ENCODE measurements around the gene KIF7.
"Not testable (repeated sequence)": the region's sequence is repeated elsewhere in the genome, so short reads cannot be mapped to it uniquely, and the experiment has no call there.

KIF7 gene, protein sequence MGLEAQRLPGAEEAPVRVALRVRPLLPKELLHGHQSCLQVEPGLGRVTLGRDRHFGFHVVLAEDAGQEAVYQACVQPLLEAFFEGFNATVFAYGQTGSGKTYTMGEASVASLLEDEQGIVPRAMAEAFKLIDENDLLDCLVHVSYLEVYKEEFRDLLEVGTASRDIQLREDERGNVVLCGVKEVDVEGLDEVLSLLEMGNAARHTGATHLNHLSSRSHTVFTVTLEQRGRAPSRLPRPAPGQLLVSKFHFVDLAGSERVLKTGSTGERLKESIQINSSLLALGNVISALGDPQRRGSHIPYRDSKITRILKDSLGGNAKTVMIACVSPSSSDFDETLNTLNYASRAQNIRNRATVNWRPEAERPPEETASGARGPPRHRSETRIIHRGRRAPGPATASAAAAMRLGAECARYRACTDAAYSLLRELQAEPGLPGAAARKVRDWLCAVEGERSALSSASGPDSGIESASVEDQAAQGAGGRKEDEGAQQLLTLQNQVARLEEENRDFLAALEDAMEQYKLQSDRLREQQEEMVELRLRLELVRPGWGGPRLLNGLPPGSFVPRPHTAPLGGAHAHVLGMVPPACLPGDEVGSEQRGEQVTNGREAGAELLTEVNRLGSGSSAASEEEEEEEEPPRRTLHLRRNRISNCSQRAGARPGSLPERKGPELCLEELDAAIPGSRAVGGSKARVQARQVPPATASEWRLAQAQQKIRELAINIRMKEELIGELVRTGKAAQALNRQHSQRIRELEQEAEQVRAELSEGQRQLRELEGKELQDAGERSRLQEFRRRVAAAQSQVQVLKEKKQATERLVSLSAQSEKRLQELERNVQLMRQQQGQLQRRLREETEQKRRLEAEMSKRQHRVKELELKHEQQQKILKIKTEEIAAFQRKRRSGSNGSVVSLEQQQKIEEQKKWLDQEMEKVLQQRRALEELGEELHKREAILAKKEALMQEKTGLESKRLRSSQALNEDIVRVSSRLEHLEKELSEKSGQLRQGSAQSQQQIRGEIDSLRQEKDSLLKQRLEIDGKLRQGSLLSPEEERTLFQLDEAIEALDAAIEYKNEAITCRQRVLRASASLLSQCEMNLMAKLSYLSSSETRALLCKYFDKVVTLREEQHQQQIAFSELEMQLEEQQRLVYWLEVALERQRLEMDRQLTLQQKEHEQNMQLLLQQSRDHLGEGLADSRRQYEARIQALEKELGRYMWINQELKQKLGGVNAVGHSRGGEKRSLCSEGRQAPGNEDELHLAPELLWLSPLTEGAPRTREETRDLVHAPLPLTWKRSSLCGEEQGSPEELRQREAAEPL (N-terminal part only)

DNA sequence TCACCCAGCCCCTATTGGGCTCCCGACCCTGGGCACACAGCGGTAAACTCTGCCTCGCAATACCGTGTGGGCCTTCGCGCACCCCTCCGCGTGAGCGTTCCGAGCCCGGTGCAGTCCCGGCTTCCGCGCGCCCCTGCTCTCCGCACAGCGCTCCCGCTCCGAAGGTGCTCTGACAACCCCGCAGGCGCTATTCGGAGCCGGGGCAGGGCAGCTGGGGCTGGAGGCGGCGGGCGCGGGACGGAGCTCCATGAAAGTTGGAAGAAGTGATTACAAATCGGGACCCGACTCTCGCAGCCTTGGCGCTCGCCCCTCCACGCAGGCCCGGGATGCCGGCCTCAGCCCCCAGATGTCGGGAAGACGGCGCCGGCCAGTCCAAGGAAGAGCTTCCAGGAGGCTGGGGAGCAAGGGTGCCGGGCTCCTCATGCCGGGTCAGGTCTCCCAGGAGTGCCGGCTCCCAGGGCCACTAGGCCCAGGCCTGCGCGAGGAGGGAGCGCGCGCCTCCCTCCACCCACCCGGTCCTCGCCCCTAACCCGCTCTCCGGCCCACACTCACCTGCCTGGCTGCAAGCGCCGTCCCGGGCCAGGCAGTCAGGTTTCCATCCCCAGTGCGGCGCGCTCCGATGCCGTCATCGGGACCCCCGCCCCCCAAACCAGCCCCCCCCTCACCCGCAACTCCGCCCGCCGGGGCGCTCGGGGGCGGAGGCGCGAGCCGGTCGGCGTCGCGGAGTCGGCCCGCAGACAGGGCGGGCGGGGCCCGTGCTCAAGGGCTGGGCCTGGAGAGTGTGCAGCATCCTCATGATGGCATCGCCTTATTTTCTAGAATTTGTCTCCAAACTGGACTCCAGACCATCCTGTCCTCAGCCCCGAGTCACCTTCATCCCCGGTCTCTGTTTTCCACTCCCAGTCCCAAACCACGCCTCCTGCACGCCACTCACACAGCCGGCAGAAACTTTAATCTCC lies at the start of gene KIF7:
TSS of gene KIF7 (minus strand) at position 621 of the 959 bp plus-strand sequence. CDS start 2,537 bp downstream, outside the sequence.
- DNase-seq (ENCODE audit: low read depth in 2 of 2): no peak

DNA sequence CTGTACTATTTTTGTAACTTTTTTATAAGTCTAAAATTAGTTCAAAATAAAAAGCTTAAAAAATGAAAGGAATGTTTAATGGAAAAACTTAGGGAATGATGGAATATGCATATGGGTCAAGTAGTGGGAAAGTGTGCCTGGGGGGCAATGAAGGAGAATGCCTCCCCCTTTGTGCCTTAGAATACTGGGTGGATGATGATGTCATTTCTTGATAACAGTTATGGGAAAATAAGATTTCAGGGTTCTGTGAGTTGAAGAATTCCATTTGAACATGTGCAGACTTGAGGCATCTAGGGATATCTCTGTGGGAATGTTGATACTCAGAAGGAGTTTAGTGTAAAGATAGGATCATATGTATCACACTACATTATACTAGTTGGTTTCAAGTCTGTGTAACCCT lies 49.1 kb upstream of the KIF7 start:
- no peak for DNase-seq (ENCODE audit: low read depth in 2 of 2)

DNA sequence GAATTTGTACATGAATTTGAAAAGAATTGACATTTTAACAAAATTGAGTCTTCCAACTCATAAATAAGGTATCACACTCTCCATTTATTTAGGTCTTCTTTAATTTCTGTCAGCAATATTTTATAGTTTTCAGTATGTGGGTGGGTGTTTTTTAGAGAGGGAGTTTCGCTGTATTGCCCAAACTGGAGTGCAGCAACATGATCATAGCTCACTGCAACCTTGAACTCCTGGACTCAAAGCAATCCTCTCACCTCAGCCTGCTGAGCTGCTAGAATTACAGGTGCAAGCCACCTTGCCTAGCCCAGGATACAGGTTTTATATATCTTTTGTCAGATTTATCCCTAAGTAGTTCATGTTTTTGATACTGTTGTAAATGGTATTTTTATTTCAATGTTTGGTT lies 39.9 kb upstream of the KIF7 start:
- DNase-seq (ENCODE audit: low read depth in 2 of 2): no peak

DNA sequence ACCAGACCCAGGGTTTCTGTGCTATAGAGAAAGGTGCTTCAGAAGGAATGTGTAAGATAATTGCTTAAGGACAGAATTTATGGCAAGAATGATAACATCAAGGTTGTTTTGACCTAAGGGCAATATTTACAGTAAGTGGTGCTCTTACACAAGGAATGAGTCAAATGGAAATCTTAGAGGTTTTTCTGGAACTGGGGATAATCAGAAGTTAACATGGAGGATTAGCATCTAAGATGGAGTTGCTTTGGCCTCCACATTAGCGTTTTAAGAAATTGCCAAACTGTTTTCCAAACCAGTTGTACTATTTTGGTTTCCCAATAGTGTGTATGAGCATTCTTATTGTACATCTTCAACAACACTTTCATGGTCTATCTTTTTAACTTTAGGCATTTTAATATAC lies 38.4 kb upstream of the KIF7 start:
- DNase-seq (ENCODE audit: low read depth in 2 of 2): no peak

DNA sequence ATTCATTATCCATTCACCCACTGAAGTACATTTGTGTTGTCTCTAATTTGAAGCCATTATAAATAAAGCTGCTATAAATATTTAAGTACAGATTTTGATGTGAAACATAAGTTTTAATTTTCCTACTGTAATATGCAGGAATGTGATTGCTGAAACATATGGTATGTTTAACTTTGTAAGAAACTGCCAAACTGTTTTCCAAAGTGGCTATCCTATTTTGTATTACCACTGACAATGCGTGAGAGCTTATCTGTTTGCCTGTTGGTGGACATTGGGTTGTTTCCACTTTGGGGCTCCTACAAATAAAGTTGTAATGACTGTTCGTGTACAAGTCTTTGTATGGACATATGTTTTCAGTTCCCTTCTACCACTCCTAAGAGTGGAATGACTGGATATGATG lies 37.8 kb upstream of the KIF7 start:
- no peak for DNase-seq (ENCODE audit: low read depth in 2 of 2)

DNA sequence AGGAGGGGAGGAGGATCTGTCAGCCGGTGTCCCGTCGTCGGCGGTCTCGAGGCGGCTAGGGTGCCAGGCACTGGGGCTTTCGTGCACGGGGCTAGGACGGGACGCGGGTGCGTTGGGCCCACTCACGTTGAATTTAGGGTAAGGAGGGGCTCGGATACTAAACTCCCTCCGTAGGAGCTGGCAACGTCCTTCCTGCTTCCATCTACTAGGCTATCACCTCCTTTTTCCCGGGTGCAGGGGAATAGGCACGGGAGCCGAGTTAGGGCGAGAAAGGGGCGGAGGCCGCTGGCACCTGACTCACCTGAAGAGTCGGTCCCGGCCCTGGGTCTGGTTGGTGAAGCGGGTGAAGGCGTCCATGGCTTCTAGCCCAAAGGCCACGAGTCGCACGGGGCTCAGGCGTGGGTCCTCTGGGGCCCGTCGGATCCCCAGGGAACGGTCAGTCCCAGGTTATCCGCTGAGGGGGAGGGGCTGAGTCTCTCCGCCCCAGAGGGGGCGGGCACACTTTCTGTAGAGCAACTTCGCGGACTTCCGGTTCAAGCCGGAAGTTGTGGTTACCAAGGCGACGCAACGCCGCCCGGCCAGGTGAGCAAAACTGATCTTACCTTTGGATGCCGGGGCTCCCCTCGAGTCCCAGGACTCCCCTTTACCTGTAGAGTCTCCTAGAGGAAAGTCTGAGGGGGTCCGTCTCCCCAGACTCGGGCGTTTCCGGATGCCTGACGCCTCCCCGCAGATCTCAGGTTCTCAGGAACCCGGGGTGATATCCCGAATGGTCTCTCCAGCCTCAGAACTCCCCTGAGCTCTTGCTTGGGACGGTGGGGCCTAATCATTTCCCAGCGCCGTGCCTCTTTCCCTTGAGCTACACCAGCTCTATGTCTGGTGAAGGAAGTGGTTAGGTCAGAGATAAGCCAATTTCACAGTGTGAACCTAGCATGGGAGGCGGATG lies 35.3 kb upstream of the KIF7 start, which contains the start of the genes PEX11A and WDR93:
TSS of gene PEX11A (minus strand) at position 479 of the 943 bp plus-strand sequence. CDS start at position 357, 122 bp downstream.
TSS of gene WDR93 (plus strand) at position 536 of the 943 bp plus-strand sequence. CDS start 10,936 bp downstream, outside the sequence.
- DNase-seq (ENCODE audit: low read depth in 2 of 2): peak; percentile 64 to 74

DNA sequence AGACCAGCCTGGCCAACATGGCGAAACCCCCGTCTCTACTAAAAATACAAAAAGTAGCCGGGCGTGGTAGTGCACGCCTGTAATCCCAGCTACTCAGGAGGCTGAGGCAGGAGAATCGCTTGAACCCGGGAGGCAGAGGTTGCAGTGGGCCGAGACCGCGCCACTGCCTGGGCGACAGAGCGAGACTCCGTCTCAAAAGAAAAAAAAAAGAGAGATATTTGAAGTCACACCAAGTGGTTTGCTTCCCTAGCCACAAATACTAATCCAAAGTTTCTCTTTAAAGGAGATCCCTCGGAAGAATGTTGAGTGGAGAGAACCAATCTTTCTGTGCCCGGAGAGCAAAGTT lies 34.6 kb upstream of the KIF7 start:
- not testable (repeated sequence) for DNase-seq (ENCODE audit: low read depth in 2 of 2)

DNA sequence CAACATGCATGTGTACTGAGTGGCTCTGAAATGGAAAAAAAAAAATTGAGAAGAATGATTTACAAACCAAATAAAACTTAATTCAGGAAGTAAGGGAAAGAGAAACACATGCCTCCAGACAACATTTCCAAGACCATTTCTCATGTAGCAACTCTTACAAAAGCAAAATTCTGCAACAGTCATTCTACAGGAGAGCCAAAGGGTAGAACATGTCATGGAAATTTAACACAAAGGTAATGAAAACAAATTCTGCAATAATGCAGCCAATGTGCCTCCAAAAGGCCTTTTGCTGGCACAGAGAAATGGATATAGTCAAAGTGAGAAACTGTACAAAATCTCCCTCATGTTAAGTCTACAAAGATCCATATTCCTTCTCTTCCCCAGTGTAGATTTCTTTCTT lies 31.3 kb upstream of the KIF7 start:
- no peak for DNase-seq (ENCODE audit: low read depth in 2 of 2)

DNA sequence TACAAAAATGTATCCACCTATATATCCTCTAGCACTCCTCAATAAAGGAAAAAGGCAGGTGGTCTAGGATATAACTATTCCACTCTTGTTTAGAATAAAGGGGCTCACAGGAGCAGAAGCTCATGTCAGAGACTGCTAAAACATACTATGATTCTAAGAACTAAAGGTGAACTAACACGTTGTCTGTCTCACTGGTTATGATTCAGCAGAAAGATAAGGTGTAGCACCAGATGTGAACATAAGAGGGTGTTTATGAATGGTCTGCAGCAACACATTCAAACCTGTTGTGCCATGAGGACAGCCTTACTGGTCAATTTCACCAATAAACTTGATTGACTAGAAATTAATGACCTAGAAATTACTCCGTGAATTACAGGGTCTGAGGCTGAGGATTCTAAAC lies 30.7 kb upstream of the KIF7 start:
- no peak for DNase-seq (ENCODE audit: low read depth in 2 of 2)

DNA sequence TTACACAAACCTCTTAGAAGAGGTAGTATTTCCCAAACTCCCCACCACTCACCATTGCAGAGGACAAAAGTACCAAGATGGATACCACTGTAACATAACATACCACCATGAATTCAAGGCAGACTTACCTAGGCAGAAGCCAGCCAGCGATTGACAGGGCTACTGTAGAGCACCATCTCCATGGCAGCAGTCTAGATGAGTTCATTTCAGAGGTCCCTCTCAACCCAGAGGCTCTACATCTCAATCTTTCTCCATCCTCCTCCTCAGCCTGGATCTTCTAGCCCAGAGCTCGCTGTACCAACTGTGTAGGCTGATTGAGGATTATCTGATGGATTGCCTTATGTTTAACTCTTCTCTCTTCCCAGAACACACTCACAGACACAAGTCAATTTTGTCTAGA lies 25.9 kb upstream of the KIF7 start:
- DNase-seq (ENCODE audit: low read depth in 2 of 2): no peak

DNA sequence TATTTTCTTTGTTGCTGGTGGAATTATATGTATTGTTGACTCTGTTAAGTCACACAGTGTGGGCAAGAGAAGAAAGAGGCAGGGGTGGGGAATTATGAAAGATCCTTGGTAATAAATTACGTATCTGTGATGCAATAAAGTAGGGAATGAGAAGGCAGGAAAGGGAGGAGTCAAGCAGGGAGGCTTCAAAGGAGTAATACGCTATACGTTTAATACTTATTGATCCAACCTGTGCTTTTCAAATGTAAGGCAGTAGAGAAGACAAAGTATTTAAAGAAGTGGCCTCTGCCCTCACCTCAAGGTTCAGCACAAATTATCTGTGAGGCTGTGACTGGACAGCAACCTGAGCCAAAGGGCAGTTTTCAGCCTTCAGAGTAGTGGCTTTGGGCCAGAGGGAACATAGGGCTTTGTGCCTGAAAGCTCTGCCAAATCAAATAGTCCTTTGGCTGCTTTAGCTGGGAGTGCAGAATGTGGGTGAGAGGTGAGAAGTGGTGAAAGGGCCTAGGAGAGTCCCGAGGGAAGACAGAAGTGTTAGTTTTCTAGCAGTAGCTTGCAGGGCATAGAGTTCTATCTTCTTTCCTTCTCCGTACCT lies 25.1 kb upstream of the KIF7 start:
- DNase-seq (ENCODE audit: low read depth in 2 of 2): no peak

DNA sequence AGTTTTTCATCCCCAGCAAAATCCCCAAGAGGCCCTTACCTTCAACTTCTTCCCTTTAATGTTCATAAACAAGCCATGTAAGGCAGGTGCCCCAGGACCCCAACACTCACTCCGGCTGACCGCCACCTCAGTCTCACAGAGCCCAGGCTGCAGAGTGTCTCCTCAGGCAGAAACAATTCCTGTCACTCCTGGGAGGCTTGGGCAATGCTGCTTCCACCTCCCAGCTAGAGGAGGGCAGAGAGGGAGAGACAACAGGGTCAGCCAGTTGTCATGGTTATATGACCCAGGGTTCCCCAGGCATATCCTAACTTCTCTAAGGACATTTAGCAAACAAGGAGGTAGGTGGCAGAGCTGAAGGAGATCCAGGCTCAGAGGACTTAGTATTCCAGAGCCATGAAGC lies 23.9 kb upstream of the KIF7 start, which contains the start of gene PLIN1:
TSS of gene PLIN1 (minus strand) at position 156 of the 400 bp plus-strand sequence. CDS start 1,878 bp downstream, outside the sequence.
- no peak for DNase-seq (ENCODE audit: low read depth in 2 of 2)

DNA sequence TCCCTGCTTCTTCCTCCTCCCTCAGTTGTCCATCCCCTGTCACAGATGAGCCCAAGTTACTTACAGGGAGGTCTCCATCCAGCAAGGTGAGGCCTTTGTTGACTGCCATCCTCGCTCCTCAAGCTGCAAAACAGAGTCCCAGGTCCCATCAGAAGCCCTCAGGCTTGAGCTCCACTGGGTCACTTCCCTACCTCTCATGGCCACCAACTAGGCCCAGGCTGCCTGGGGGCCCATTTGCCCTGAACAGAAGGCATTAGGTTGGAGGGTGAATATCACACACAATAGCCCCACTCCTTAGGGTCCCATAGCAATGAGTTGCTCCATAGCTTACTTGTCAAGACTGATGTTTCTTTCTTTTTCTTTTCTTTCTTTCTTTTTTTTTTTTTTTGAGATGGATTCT lies 22.1 kb upstream of the KIF7 start:
- no peak for DNase-seq (ENCODE audit: low read depth in 2 of 2)

DNA sequence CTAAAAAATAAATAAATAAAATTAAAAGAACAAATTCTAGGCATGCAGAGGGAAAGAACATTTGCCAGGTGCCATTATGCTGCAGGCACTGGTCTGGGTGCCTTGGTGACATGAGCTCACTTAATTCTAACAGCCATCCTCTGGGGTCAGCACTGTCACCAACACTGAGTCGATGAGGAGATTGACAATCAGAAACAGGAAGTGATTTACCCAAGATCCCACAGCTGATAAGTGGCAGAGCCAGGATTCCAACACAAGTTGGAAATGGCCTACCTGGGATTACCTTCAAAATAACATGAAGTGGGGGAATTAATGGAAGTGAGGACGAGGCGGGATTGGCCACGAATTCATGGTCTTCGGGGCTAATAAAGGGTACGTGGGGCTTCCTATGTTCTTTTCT lies 20.3 kb upstream of the KIF7 start:
- no peak for DNase-seq (ENCODE audit: low read depth in 2 of 2)

DNA sequence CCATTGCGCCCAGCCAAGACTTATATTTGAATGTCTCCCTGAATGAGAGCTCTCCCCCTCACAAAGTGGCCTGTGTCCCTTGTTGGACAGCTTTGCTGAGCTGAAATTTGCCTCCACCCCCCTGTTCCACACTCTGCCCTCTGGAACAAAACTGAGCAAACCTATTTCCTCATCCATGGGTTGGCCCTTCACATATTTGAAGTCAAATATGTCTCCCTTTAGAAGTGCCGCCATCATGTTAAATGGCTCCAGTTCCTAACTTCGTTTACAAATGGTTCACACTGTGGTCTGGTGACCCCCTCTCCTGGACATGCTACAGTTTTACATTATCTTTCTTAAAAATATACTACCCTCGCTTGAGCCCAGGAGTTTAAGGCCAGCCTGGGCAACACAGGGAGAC lies 19.3 kb upstream of the KIF7 start:
- no peak for DNase-seq (ENCODE audit: low read depth in 2 of 2)

DNA sequence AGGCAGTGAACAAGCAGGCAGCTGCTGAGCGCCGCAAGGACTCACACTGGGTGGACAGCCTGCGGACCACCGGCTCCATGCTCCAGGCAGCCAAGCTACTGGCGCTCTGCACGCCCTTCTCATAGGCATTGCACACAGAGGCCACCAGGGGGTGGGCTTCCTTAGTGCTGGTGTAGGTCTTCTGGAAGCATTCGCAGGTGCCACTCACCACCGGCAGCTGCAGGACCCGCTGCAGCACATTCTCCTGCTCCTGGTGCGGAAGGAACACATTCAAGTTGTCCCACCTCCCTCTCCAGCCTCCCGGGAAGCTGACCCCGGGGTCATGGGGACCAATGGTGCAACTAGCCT lies 17.9 kb upstream of the KIF7 start:
- DNase-seq (ENCODE audit: low read depth in 2 of 2): no peak

DNA sequence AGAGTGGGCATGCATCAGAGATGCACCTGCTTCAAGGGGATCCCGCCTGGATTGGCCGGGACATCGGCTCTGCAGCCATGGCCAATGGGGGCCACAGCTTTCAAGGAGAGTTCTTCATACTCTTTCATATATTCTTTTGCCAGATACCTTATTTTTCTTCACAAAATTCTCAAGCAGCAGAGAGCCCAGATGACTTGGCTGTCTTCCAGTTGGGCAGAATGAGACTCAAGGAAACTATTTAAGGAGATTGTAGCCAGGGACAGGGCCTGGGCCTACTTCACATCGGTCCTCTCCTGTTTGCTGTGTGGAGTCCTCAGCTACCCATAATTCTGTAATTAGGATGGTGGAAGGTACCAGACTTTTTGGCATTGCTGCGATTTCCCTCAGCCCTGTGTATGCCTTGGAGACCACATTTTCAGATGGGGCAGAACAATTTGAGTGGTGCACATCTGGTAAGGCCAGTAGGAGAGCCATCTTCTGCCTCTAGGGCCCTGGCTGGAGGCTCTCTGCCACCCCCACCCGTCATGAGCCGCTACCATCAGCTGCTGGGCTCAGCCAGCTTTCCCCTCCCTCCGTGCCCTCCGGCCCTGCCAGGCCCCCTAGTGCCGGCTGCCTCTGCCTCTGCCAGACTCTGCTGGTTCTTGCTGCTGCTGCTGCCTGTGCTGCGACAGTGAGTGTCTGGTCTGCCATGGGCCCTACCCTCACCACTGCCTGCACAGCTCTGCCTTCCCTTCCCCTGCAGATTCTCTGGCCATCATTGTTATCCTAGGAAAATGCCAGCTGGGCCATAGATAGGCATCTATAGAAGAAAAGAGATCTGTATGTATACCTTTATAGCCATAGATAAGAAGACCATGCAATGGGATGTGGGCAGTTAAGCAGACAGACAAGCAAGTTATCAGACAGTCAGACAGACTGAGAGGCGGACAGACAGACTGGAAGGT lies 17.2 kb upstream of the KIF7 start:
- DNase-seq (ENCODE audit: low read depth in 2 of 2): no peak

DNA sequence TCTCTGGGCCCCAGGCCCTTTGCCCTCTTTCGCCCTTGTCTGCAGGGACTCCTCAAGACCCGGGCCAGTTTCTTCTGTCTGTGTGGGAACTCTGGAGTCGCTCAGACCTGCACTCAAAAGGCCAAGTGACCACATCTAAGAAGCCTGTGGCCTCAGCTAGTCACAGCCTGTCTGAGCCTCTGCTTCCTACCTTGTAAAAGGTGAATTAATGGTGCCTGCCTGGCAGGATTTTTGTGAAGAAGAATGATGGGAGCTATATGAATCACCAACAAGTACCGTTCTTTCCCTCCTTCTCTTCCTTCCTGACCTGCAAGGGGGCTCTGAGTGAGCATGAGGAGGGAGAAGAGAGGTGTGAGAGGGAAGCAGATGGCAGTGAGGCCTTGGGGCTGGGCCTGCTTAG lies 16.4 kb upstream of the KIF7 start:
- DNase-seq (ENCODE audit: low read depth in 2 of 2): no peak

Data from stimulated activated CD4-positive, alpha-beta T cell treated with anti-CD3 and anti-CD28 coated beads, Interleukin-4, amount 100 ng/mL, for 48 hours (primary cell).